GM12878 (cell line): ENCODE data around the gene MRPL28. TPM values are rescaled to one million over a fixed set of nuclear protein-coding genes. Genes with fewer than 3 reads are reported as not detected.

Experiments used
- ATAC-seq: fragments of 200-7000 bp; cut with Tn5 transposase; 3 replicates; pipeline ENCODE4 v1.9.1; 2020; ENCODE audit warnings: mild to moderate bottlenecking, moderate library complexity
- BruUV-seq: library from RNA; stranded (reverse); fragments of 400-500 nt; replicated peaks from 2 replicates; lab custom pipeline; 2021; lab: Mats Ljungman, UMichigan
- CTCF ChIA-PET: fragments of 300-600 bp; sonication (Branson Sonifier 250); formaldehyde crosslinking; extraction: SDS; loops from one replicate; lab custom pipeline; 2021; ENCODE audit warnings: inconsistent platforms; lab: Yijun Ruan, JAX
- POLR2A ChIA-PET: fragments of 350-600 bp; formaldehyde crosslinking; extraction: SDS; loops from one replicate; lab custom pipeline; 2021; ENCODE audit warnings: inconsistent platforms; lab: Charles Lee
- RAD21 ChIA-PET: fragments of 300-600 bp; sonication (Branson Sonifier 250); formaldehyde crosslinking; loops from one replicate; lab custom pipeline; 2023; ENCODE audit warnings: antibody characterized with exemption; ENCODE audit not compliant: unreplicated experiment; lab: Charles Lee
- SMC1A ChIA-PET: fragments of 300-600 bp; sonication (Branson Sonifier 250); formaldehyde crosslinking; loops from one replicate; lab custom pipeline; 2023; ENCODE audit not compliant: unreplicated experiment, uncharacterized antibody; lab: Charles Lee
- DNase-seq: peaks from one replicate; pipeline ENCODE4 v3.0.0-alpha.2; 2011; ENCODE audit warnings: low read depth, low spot score
- FAIRE-seq: peaks from 3 replicates; lab custom pipeline; 2011; peaks lifted over from hg19 to GRCh38; lab: Jason Lieb, UNC
- H2AFZ ChIP-seq: 2 replicates; pipeline ENCODE4 v1.6.0; 2011; ENCODE audit warnings: low read depth, low read length, control low read depth; ENCODE audit not compliant: control insufficient read depth
- H3K27ac ChIP-seq: 2 replicates; pipeline ENCODE4 v1.5.1; 2011; ENCODE audit warnings: control low read depth; ENCODE audit not compliant: control insufficient read depth, insufficient read depth
- H3K27me3 ChIP-seq, 2 experiments: replicated peaks in 1 of 2; 2 replicates each; pipeline versions ENCODE4 v1.6.0 to v1.6.1; 2011; ENCODE audit warnings: low read length in 1 of 2; ENCODE audit not compliant: control insufficient read depth in 2 of 2, insufficient read depth in 2 of 2
- H3K36me3 ChIP-seq, 2 experiments: 2 replicates each; pipeline ENCODE4 v1.5.1; 2011; ENCODE audit warnings: low read length in 1 of 2; ENCODE audit not compliant: control insufficient read depth in 2 of 2, insufficient read depth in 2 of 2
- H3K4me1 ChIP-seq: 2 replicates; pipeline ENCODE4 v1.6.1; 2011; ENCODE audit warnings: mild to moderate bottlenecking, low read length, moderate library complexity, mixed read lengths; ENCODE audit not compliant: control insufficient read depth, insufficient read depth
- H3K4me2 ChIP-seq: 2 replicates; pipeline ENCODE4 v1.6.0; 2011; ENCODE audit warnings: control low read depth; ENCODE audit not compliant: control insufficient read depth, insufficient read depth
- H3K4me3 ChIP-seq: fragments of 200-600 bp; sonication (generic); 2 replicates; pipeline ENCODE4 v1.5.1; 2016
- H3K79me2 ChIP-seq: 2 replicates; pipeline ENCODE4 v1.6.0; 2011; ENCODE audit warnings: low read length; ENCODE audit not compliant: control insufficient read depth, insufficient read depth
- H3K9ac ChIP-seq: 2 replicates; pipeline ENCODE4 v1.8.0; 2011; ENCODE audit warnings: low read length, control low read depth, mixed read lengths; ENCODE audit not compliant: control insufficient read depth, insufficient read depth
- H3K9me3 ChIP-seq: replicated peaks from 3 replicates; pipeline ENCODE4 v1.5.1; 2011; ENCODE audit warnings: mild to moderate bottlenecking, low read length; ENCODE audit not compliant: control insufficient read depth, insufficient read depth
- H4K20me1 ChIP-seq: 2 replicates; pipeline ENCODE4 v1.6.0; 2011; ENCODE audit not compliant: control insufficient read depth, insufficient read depth
- JUNB ChIP-seq: IDR thresholded peaks from 2 replicates; pipeline ENCODE4 v1.6.1; 2016; ENCODE audit warnings: antibody characterized with exemption, mild to moderate bottlenecking
- MEF2B ChIP-seq: fragments of 450-650 bp; IDR thresholded peaks from 2 replicates; pipeline ENCODE4 v1.6.1; 2018; ENCODE audit warnings: mild to moderate bottlenecking, moderate library complexity; ENCODE audit not compliant: partially characterized antibody, poor library complexity, severe bottlenecking
- WGBS: methylation state at CpG from one replicate; pipeline ENCODE4 v1.1.6; 2016; ENCODE audit warnings: low lambda C conversion rate; ENCODE audit not compliant: insufficient replicate concordance, insufficient coverage; ENCODE audit errors: missing lambda C conversion rate; 5-methylcytosine and 5-hydroxymethylcytosine counted together
- in situ Hi-C: fragments of 300-500 bp; cut with MboI; formaldehyde crosslinking; loops from 9 replicates; pipeline ENCODE4 v1.14.3; 2018; ENCODE audit warnings: mixed read lengths
- intact Hi-C: fragments of 100-400 bp; cut with micrococcal nuclease; formaldehyde crosslinking; loops from one replicate; pipeline ENCODE4 v1.14.2; 2022; ENCODE audit not compliant: unreplicated experiment
- polyA plus RNA-seq, 11 experiments: library from polyadenylated mRNA; depleted of rRNA in 4 of 11; unstranded in 6 of 11; stranded (reverse) in 5 of 11; fragments of >200 nt; fragmentation: Nextera tagmentation in 4 of 11; fragmentation: Illumina TruSeq in 1 of 11; extraction: Ambion mirVana in 4 of 11; extraction: Trizol in 1 of 11; gene quantifications; 1 replicate in 1 of 11; 2 replicates in 10 of 11; pipeline versions ENCODE4 v1.2.1 to v1.2.3, GENCODE V29; 2011 to 2016; ENCODE audit warnings: inconsistent platforms in 2 of 11, missing spikeins in 2 of 11, low read depth in 1 of 11
- total RNA-seq, 4 experiments: library from RNA; depleted of rRNA in 3 of 4; stranded (reverse); fragments of >200 nt in 3 of 4; fragmentation: Illumina TruSeq in 1 of 4; extraction: Trizol in 1 of 4; gene quantifications; 2 replicates each; pipeline versions ENCODE4 v1.2.1 to v1.2.3, GENCODE V29; 2013 to 2021
- TF ChIP-seq, protein P1 (sequence below), 3 experiments: IDR thresholded peaks in 2 of 3; conservative IDR thresholded peaks in 1 of 3; 2 replicates each; pipeline ENCODE4 v1.5.1; 2011; ENCODE audit warnings: low read depth in 3 of 3, low read length in 3 of 3, mild to moderate bottlenecking in 3 of 3, control low read depth in 2 of 3, moderate library complexity in 2 of 3, inconsistent platforms in 1 of 3, mixed read lengths in 1 of 3; ENCODE audit not compliant: control insufficient read depth in 2 of 3, insufficient read depth in 1 of 3; ENCODE audit errors: extremely low read depth in 1 of 3

Gene MRPL28
- total and polyA plus RNA-seq, 10 of the 15 experiments (the other 5 are each of a cell fraction or from before 2014, with no cell fraction given), result 1.6 to 185 (median 110) TPM

DNA sequence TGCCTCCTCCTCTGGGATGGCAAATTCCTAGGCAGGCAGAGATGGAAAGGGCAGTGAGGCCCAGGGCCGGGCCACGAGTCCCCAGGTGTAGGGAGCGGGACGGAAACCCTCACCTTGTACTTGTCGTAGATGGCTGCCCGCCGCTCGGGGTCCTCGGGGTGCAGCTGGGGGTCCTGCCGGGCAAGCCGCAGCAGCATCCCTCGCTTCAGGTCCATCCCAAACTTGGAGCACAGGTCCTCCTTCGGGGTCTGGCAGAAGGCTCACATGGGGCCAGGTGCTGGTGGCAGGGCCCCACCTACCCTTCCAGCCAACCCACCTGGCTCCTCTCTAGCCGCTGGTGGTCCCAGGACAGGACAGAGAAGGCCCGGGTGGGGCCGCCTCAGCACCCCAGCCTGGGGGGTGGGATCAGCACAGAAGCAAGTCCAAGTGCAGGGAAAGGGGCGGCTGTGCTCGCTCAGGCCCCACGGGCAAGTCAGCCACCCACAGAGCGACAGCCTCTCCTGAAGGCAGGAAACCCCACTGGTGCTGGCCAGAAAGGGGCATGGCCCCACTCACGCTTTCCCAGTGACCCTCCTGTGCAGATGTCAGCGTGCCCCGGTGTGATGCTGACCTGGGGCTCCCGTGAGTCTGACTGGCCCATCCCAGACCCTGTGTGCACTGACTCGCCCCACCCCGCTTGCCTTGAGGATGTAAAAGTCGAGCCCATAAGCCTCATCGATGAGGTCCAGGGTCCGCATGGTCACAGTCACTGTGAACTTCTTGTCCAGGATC, 1.8 kb downstream of the MRPL28 start:
- H3K4me1 ChIP-seq, result peaks cover 4% of the 10 kb centered on the region; the same call in 1 of the 2 replicates
- SMC1A ChIA-PET, result interaction anchor here (0.6 kb wide), 1 partner anchor 14 kb away, joined by 3 read pairs; no protein-coding TSS in a partner anchor
- no peak for FAIRE-seq
- in situ Hi-C loops, result loop anchor here (5.0 kb wide), 1 partner anchor 261 kb away; no protein-coding TSS in a partner anchor
- CTCF ChIA-PET, result no interaction called here
- H3K79me2 ChIP-seq, result peaks cover 4% of the 10 kb centered on the region
- peaks cover 5 to 17% of the 10 kb centered on the region in 2 experiments; a peak in 3 of 4 replicates for H3K36me3 ChIP-seq
- POLR2A ChIA-PET, result no interaction called here
- no peaks in the 10 kb centered on the region for H4K20me1 ChIP-seq
- RAD21 ChIA-PET, result no interaction called here
- no peak overlapping the region for H3K27ac ChIP-seq
- no peak overlapping the region for H3K4me3 ChIP-seq
- DNase-seq, result no peak
- H3K27me3 ChIP-seq, result no peaks in the 10 kb centered on the region
- H3K4me2 ChIP-seq, result no peak overlapping the region; the same call in 1 of the 2 replicates
- no peak overlapping the region for H2AFZ ChIP-seq
- no peaks in the 10 kb centered on the region for H3K9me3 ChIP-seq
- ATAC-seq, result no peak
- no TSS peak for BruUV-seq
- no peak overlapping the region for H3K9ac ChIP-seq
- intact Hi-C loops, result no loop called here
- 98% methylated on average over 29 of the region's 29 CpGs for WGBS
- TF ChIP-seq JUNB, result no peak
- no peak for TF ChIP-seq MEF2B
- TF ChIP-seq, protein P1, sequence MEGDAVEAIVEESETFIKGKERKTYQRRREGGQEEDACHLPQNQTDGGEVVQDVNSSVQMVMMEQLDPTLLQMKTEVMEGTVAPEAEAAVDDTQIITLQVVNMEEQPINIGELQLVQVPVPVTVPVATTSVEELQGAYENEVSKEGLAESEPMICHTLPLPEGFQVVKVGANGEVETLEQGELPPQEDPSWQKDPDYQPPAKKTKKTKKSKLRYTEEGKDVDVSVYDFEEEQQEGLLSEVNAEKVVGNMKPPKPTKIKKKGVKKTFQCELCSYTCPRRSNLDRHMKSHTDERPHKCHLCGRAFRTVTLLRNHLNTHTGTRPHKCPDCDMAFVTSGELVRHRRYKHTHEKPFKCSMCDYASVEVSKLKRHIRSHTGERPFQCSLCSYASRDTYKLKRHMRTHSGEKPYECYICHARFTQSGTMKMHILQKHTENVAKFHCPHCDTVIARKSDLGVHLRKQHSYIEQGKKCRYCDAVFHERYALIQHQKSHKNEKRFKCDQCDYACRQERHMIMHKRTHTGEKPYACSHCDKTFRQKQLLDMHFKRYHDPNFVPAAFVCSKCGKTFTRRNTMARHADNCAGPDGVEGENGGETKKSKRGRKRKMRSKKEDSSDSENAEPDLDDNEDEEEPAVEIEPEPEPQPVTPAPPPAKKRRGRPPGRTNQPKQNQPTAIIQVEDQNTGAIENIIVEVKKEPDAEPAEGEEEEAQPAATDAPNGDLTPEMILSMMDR (IDR thresholded peaks at IDR 0.05 in 2 of 3, conservative IDR thresholded peaks at IDR 0.05 in 1 of 3; ENCODE audit: control insufficient read depth in 2 of 3, extremely low read depth in 1 of 3, insufficient read depth in 1 of 3, low read depth in 3 of 3, low read length in 3 of 3), result no peak
- TF ChIP-seq, all 136 proteins: peak for 0
